Esophagus muscularis mucosa (tissue), 3 donors: ENCODE results near the gene C22orf42.

Experiments used
- EP300 ChIP-seq: sonication (generic); formaldehyde crosslinking; IDR thresholded peaks from one replicate; pipeline ENCODE4 v1.6.1; 2017; ENCODE audit warnings: antibody characterized with exemption
- TF ChIP-seq, protein P1 (sequence below), 3 experiments: fragments of 200-600 bp in 2 of 3; fragments of 450-650 bp in 1 of 3; sonication (generic) in 2 of 3; IDR thresholded peaks; one replicate each; pipeline ENCODE4 v1.5.1; 2017 to 2019; ENCODE audit warnings: antibody characterized with exemption in 3 of 3, mild to moderate bottlenecking in 2 of 3, moderate library complexity in 1 of 3

DNA sequence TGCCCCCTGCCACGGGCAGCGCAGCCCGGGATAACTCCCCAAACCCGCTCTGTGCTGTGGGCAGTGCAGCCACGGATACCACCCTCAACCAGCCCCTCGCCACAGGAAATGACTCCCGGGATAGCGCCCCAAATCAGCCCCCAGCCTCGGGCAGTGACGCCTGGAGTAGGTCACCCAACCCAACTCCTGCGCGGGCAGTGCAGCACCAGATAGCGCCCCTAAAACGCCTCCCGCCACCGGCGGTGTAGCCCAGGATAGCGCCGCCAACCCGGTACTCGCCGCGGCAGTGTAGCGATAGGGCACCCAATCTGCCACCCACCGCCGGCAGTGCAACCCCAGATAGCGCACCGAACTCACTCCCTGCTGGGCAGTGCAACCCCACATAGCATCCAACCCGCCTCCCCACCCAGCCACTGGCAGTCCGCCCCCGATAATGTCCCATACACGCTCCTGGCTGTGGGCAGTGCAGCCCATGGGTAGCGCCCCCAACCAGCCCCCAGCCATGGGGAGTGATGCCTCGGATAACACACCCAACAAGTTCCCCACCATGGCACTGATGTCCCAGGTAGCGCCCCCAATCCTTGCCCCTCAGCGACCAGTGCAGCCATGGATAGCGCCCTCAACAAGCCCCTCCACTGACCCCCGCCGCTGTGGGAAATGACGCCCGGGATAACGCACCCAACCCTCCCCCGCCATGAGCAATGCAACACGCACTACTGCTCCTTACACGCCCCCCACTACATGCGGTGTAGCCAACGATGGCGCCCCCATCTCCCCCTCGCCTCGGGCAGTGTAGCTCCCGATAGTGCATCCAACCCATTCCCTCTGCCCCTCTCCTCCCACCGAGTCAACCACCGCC, 44.3 kb upstream of the C22orf42 start:
- TF ChIP-seq, protein P1, sequence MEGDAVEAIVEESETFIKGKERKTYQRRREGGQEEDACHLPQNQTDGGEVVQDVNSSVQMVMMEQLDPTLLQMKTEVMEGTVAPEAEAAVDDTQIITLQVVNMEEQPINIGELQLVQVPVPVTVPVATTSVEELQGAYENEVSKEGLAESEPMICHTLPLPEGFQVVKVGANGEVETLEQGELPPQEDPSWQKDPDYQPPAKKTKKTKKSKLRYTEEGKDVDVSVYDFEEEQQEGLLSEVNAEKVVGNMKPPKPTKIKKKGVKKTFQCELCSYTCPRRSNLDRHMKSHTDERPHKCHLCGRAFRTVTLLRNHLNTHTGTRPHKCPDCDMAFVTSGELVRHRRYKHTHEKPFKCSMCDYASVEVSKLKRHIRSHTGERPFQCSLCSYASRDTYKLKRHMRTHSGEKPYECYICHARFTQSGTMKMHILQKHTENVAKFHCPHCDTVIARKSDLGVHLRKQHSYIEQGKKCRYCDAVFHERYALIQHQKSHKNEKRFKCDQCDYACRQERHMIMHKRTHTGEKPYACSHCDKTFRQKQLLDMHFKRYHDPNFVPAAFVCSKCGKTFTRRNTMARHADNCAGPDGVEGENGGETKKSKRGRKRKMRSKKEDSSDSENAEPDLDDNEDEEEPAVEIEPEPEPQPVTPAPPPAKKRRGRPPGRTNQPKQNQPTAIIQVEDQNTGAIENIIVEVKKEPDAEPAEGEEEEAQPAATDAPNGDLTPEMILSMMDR (IDR thresholded peaks at IDR 0.05) = no peak
- TF ChIP-seq EP300 = no peak
